IMR-90 (cell line): Measurements from ENCODE around the gene RABGAP1. TPM values are rescaled to one million over a fixed set of nuclear protein-coding genes. Genes with fewer than 3 reads are reported as not detected.

Experiments used
- ATAC-seq: fragments of 200-7000 bp; cut with Tn5 transposase; 2 replicates; pipeline ENCODE4 v1.9.1; 2020; ENCODE audit warnings: low read depth, mild to moderate bottlenecking, moderate library complexity
- BruUV-seq: library from RNA; stranded (reverse); fragments of 400-500 nt; replicated peaks from 2 replicates; lab custom pipeline; 2021; lab: Mats Ljungman, UMichigan
- CTCF ChIA-PET: fragments of 300-600 bp; formaldehyde crosslinking; extraction: SDS; loops from one replicate; lab custom pipeline; 2021; ENCODE audit warnings: antibody characterized with exemption; lab: Yijun Ruan, JAX
- POLR2A ChIA-PET: fragments of 300-600 bp; sonication (Branson Sonifier 250); formaldehyde crosslinking; loops from one replicate; lab custom pipeline; 2022; ENCODE audit warnings: antibody characterized with exemption; ENCODE audit not compliant: unreplicated experiment; lab: Charles Lee
- DNase-seq: peaks from one replicate; pipeline ENCODE4 v3.0.0; 2013
- H2AFZ ChIP-seq: replicated peaks from 2 replicates; pipeline ENCODE3; 2013; ENCODE audit warnings: low read length, mild to moderate bottlenecking; ENCODE audit not compliant: poor library complexity
- H2AK5ac ChIP-seq: 2 replicates; pipeline ENCODE4 v1.6.1; 2013; ENCODE audit warnings: low read depth, low read length, inconsistent platforms
- H2AK9ac ChIP-seq: replicated peaks from 2 replicates; pipeline ENCODE3; 2013; ENCODE audit warnings: mild to moderate bottlenecking, low read depth, low read length, moderate library complexity; ENCODE audit not compliant: poor library complexity
- H2BK120ac ChIP-seq: 2 replicates; pipeline ENCODE4 v1.6.1; 2013; ENCODE audit warnings: low read depth, low read length, inconsistent platforms
- H2BK15ac ChIP-seq: 3 replicates; pipeline ENCODE4 v1.6.1; 2013; ENCODE audit warnings: low read depth, low read length, inconsistent platforms
- H2BK20ac ChIP-seq: 2 replicates; pipeline ENCODE4 v1.6.1; 2013; ENCODE audit warnings: low read depth, mild to moderate bottlenecking, inconsistent platforms, low read length, moderate library complexity
- H2BK5ac ChIP-seq: 2 replicates; pipeline ENCODE4 v1.6.1; 2013; ENCODE audit warnings: mild to moderate bottlenecking, low read depth, low read length, inconsistent platforms; ENCODE audit not compliant: poor library complexity, severe bottlenecking
- H3K14ac ChIP-seq: replicated peaks from 2 replicates; pipeline ENCODE4 v1.6.1; 2013; ENCODE audit warnings: low read depth, low read length, inconsistent platforms
- H3K18ac ChIP-seq: 2 replicates; pipeline ENCODE4 v1.6.1; 2013; ENCODE audit warnings: low read depth, low read length, control low read depth
- H3K23ac ChIP-seq: 2 replicates; pipeline ENCODE4 v1.6.1; 2013; ENCODE audit warnings: low read depth, low read length, inconsistent platforms
- H3K27ac ChIP-seq: 2 replicates; pipeline ENCODE4 v1.5.1; 2013; ENCODE audit warnings: mild to moderate bottlenecking, control low read depth, low read length; ENCODE audit not compliant: insufficient read depth
- H3K27me3 ChIP-seq: 2 replicates; pipeline ENCODE4 v1.6.1; 2013; ENCODE audit warnings: low read length; ENCODE audit not compliant: control insufficient read depth, insufficient read depth
- H3K36me3 ChIP-seq: 2 replicates; pipeline ENCODE4 v1.6.1; 2013; ENCODE audit warnings: low read length, mixed read lengths; ENCODE audit not compliant: control insufficient read depth, insufficient read depth
- H3K4ac ChIP-seq: 2 replicates; pipeline ENCODE4 v1.6.1; 2013; ENCODE audit warnings: low read depth, low read length, inconsistent platforms
- H3K4me1 ChIP-seq: 2 replicates; pipeline ENCODE4 v1.6.1; 2013; ENCODE audit warnings: low read length, mixed read lengths; ENCODE audit not compliant: control insufficient read depth, insufficient read depth
- H3K4me2 ChIP-seq: 2 replicates; pipeline ENCODE4 v1.6.1; 2013; ENCODE audit warnings: low read depth, mild to moderate bottlenecking, control low read depth, low read length, moderate library complexity
- H3K4me3 ChIP-seq: 2 replicates; pipeline ENCODE4 v1.5.1; 2013; ENCODE audit warnings: low read depth, mild to moderate bottlenecking, control low read depth, low read length, moderate library complexity; ENCODE audit not compliant: insufficient read depth
- H3K56ac ChIP-seq: 2 replicates; pipeline ENCODE4 v1.6.1; 2013; ENCODE audit warnings: low read length, inconsistent platforms; ENCODE audit not compliant: insufficient read depth; ENCODE audit errors: extremely low read depth
- H3K79me1 ChIP-seq, 2 experiments: 2 replicates each; pipeline ENCODE4 v1.6.1; 2013; ENCODE audit warnings: low read length in 2 of 2, inconsistent platforms in 1 of 2, low read depth in 1 of 2
- H3K9ac ChIP-seq: 2 replicates; pipeline ENCODE4 v1.6.1; 2013; ENCODE audit warnings: low read depth, low read length, control low read depth
- H3K9me1 ChIP-seq: 2 replicates; pipeline ENCODE4 v1.6.1; 2013; ENCODE audit warnings: low read length, inconsistent platforms; ENCODE audit not compliant: insufficient read depth
- H3K9me3 ChIP-seq: 2 replicates; pipeline ENCODE4 v1.6.1; 2013; ENCODE audit warnings: low read length; ENCODE audit not compliant: control insufficient read depth, insufficient read depth
- H4K20me1 ChIP-seq: 2 replicates; pipeline ENCODE4 v1.6.1; 2013; ENCODE audit warnings: low read length, inconsistent platforms; ENCODE audit not compliant: insufficient read depth
- H4K5ac ChIP-seq: 2 replicates; pipeline ENCODE4 v1.6.1; 2013; ENCODE audit warnings: mild to moderate bottlenecking, low read depth, low read length, control low read depth
- H4K8ac ChIP-seq, 2 experiments: 2 replicates each; pipeline ENCODE4 v1.6.1; 2013; ENCODE audit warnings: low read depth in 2 of 2, low read length in 2 of 2, control low read depth in 1 of 2, inconsistent platforms in 1 of 2
- H4K91ac ChIP-seq: 2 replicates; pipeline ENCODE4 v1.6.1; 2013; ENCODE audit warnings: low read depth, low read length, inconsistent platforms; ENCODE audit not compliant: insufficient read depth
- BHLHE40 ChIP-seq: fragments of 150-350 bp; IDR thresholded peaks from 2 replicates; pipeline ENCODE4 v1.6.1; 2016; ENCODE audit warnings: mild to moderate bottlenecking, low read depth, low read length
- CEBPB ChIP-seq: IDR thresholded peaks from 2 replicates; pipeline ENCODE4 v1.6.1; 2012; ENCODE audit warnings: low read depth, low read length, improper control_type of control experiment
- CHD1 ChIP-seq: IDR thresholded peaks from 2 replicates; pipeline ENCODE4 v1.6.1; 2012; ENCODE audit warnings: low read depth, low read length, improper control_type of control experiment
- ELK1 ChIP-seq: fragments of 150-350 bp; IDR thresholded peaks from 2 replicates; pipeline ENCODE4 v1.6.1; 2016; ENCODE audit warnings: low read depth, mild to moderate bottlenecking, low read length, moderate library complexity, borderline replicate concordance
- FOS ChIP-seq: fragments of 150-350 bp; IDR thresholded peaks from 2 replicates; pipeline ENCODE4 v1.6.1; 2016; ENCODE audit warnings: low read depth, low read length
- MAFK ChIP-seq: IDR thresholded peaks from 2 replicates; pipeline ENCODE4 v1.6.1; 2012; ENCODE audit warnings: low read depth, low read length, improper control_type of control experiment
- MXI1 ChIP-seq: IDR thresholded peaks from 2 replicates; pipeline ENCODE4 v1.6.1; 2012; ENCODE audit warnings: low read depth, mild to moderate bottlenecking, low read length, moderate library complexity, borderline replicate concordance
- NFE2L2 ChIP-seq: fragments of 150-350 bp; IDR thresholded peaks from 2 replicates; pipeline ENCODE4 v1.6.1; 2016; ENCODE audit warnings: low read depth, mild to moderate bottlenecking, low read length
- RAD21 ChIP-seq: IDR thresholded peaks from 2 replicates; pipeline ENCODE4 v1.6.1; 2012; ENCODE audit warnings: low read length, improper control_type of control experiment
- RCOR1 ChIP-seq: IDR thresholded peaks from 2 replicates; pipeline ENCODE4 v1.6.1; 2012; ENCODE audit warnings: mild to moderate bottlenecking, low read length, improper control_type of control experiment; ENCODE audit not compliant: insufficient replicate concordance
- RFX5 ChIP-seq: IDR thresholded peaks from 2 replicates; pipeline ENCODE4 v1.8.0; 2012; ENCODE audit warnings: low read depth, mild to moderate bottlenecking, low read length, moderate library complexity
- SMC3 ChIP-seq: fragments of 150-350 bp; IDR thresholded peaks from 2 replicates; pipeline ENCODE4 v1.6.1; 2016; ENCODE audit warnings: low read depth, mild to moderate bottlenecking, antibody characterized with exemption, low read length, moderate library complexity
- USF2 ChIP-seq: fragments of 150-350 bp; IDR thresholded peaks from 2 replicates; pipeline ENCODE4 v1.6.1; 2017; ENCODE audit warnings: mild to moderate bottlenecking, antibody characterized with exemption, low read length, low read depth
- WGBS, 2 experiments: methylation state at CpG; one replicate each; pipeline versions ENCODE4 v1.1.5 to v1.1.7; 2013; ENCODE audit warnings: missing lambda C conversion rate in 2 of 2; ENCODE audit not compliant: insufficient read length in 1 of 2; ENCODE audit errors: extremely low coverage in 2 of 2; 5-methylcytosine and 5-hydroxymethylcytosine counted together
- dilution Hi-C: fragments of 300-500 bp; cut with HindIII; formaldehyde crosslinking; loops from one replicate; pipeline ENCODE4 v1.14.3; 2018; ENCODE audit warnings: low sequenced_read_pairs; ENCODE audit not compliant: unreplicated experiment
- in situ Hi-C: fragments of 300-500 bp; cut with MboI; formaldehyde crosslinking; loops from 3 replicates; pipeline ENCODE4 v1.14.3; 2019; ENCODE audit warnings: low sequenced_read_pairs, inconsistent platforms, mixed read lengths
- intact Hi-C: fragments of 100-400 bp; cut with micrococcal nuclease; formaldehyde crosslinking; loops from 2 replicates; pipeline ENCODE4 v1.10.0; 2022
- polyA plus RNA-seq, 3 experiments: library from polyadenylated mRNA; depleted of rRNA; stranded (reverse); fragments of >200 nt; gene quantifications; 2 replicates each; pipeline ENCODE4 v1.2.3, GENCODE V29; 2012; ENCODE audit warnings: low replicate concordance in 1 of 3
- total RNA-seq: library from RNA; depleted of rRNA; stranded (reverse); fragments of >200 nt; gene quantifications from 2 replicates; pipeline ENCODE4 v1.2.3, GENCODE V29; 2012
- TF ChIP-seq, protein P1 (sequence below): conservative IDR thresholded peaks from 2 replicates; pipeline ENCODE4 v1.5.1; 2012; ENCODE audit warnings: mild to moderate bottlenecking, low read depth, low read length, improper control_type of control experiment

Gene RABGAP1
- total and polyA plus RNA-seq, 2 of the 4 experiments (the other 2 are of a cell fraction): 20.0 to 53.9 TPM

GRCh38 chr9:123062351-123063176, 121.7 kb downstream of the RABGAP1 start:
- ChIA-PET POLR2A (no interaction called here), CTCF (no interaction called here)
- H3K4me3 ChIP-seq: no peak overlapping the region
- no peak overlapping the region for H2AK9ac ChIP-seq
- H2BK15ac ChIP-seq: peak overlapping the region; percentile 71; the same call in 1 of the 3 replicates
- H2BK5ac ChIP-seq: peak overlapping the region; percentile 79
- H4K20me1 ChIP-seq: peaks cover 3% of the 10 kb centered on the region; the same call in 1 of the 2 replicates
- no peak overlapping the region for H2AFZ ChIP-seq
- peak overlapping the region; percentile 49 for H4K5ac ChIP-seq
- in situ Hi-C loops (no loop called here), dilution Hi-C loops (no loop called here), intact Hi-C loops (no loop called here)
- DNase-seq (no peak), ATAC-seq (peak; percentile 28)
- peak overlapping the region; percentile 82 for H3K14ac ChIP-seq
- H3K9me3 ChIP-seq: no peaks in the 10 kb centered on the region
- TF ChIP-seq, protein P1, sequence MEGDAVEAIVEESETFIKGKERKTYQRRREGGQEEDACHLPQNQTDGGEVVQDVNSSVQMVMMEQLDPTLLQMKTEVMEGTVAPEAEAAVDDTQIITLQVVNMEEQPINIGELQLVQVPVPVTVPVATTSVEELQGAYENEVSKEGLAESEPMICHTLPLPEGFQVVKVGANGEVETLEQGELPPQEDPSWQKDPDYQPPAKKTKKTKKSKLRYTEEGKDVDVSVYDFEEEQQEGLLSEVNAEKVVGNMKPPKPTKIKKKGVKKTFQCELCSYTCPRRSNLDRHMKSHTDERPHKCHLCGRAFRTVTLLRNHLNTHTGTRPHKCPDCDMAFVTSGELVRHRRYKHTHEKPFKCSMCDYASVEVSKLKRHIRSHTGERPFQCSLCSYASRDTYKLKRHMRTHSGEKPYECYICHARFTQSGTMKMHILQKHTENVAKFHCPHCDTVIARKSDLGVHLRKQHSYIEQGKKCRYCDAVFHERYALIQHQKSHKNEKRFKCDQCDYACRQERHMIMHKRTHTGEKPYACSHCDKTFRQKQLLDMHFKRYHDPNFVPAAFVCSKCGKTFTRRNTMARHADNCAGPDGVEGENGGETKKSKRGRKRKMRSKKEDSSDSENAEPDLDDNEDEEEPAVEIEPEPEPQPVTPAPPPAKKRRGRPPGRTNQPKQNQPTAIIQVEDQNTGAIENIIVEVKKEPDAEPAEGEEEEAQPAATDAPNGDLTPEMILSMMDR: no peak
- TF ChIP-seq RAD21 (no peak), RCOR1 (no peak), NFE2L2 (no peak), BHLHE40 (no peak), CHD1 (no peak), MAFK (no peak), SMC3 (no peak), USF2 (no peak), CEBPB (no peak), RFX5 (no peak), FOS (no peak), MXI1 (no peak), ELK1 (no peak)
- H3K23ac ChIP-seq: peak overlapping the region; percentile 83; the same call in 1 of the 2 replicates
- no CpG with 5 or more reads among the region's 7 CpGs for WGBS, 2 experiments
- peak overlapping the region; percentile 82 for H4K91ac ChIP-seq
- peak overlapping the region; percentile 97; the same call in 1 of the 2 replicates for H3K27ac ChIP-seq
- peak overlapping the region; percentile 48 to 83; a peak in 3 of 4 replicates for H4K8ac ChIP-seq
- H3K18ac ChIP-seq: peak overlapping the region; percentile 60
- BruUV-seq: no TSS peak
- H3K4ac ChIP-seq: peak overlapping the region; percentile 92
- peaks cover 2 to 22% of the 10 kb centered on the region in 2 experiments; a peak in 2 of 4 replicates for H3K79me1 ChIP-seq
- H2BK20ac ChIP-seq: peak overlapping the region; percentile 89
- H2AK5ac ChIP-seq: peak overlapping the region; percentile 96; the same call in 1 of the 2 replicates
- peaks cover 7% of the 10 kb centered on the region for H3K9me1 ChIP-seq
- peak overlapping the region; percentile 38; the same call in 1 of the 2 replicates for H3K56ac ChIP-seq
- H3K4me1 ChIP-seq: peaks cover 13% of the 10 kb centered on the region
- H2BK120ac ChIP-seq: peak overlapping the region; percentile 90
- H3K4me2 ChIP-seq: peak overlapping the region; percentile 43; the same call in 1 of the 2 replicates
- H3K27me3 ChIP-seq: no peaks in the 10 kb centered on the region
- peaks cover 9% of the 10 kb centered on the region for H3K36me3 ChIP-seq
- no peak overlapping the region; the same call in 1 of the 2 replicates for H3K9ac ChIP-seq
